A549 (cell line): ENCODE data around the gene LRRC4.

ENCODE experiments used
- BHLHE40 ChIP-seq: IDR thresholded peaks from 2 replicates; pipeline ENCODE4 v1.6.1; 2012; ENCODE audit warnings: low read depth, low read length, inconsistent platforms
- CEBPB ChIP-seq, 2 experiments: fragments of >200 bp in 1 of 2; sonication (Bioruptor Twin) in 1 of 2; formaldehyde crosslinking in 1 of 2; IDR thresholded peaks; 2 replicates each; pipeline ENCODE4 v1.6.1; 2012 to 2016
- CHD2 ChIP-seq: fragments of 150-350 bp; IDR thresholded peaks from 2 replicates; pipeline ENCODE4 v1.6.1; 2014; ENCODE audit warnings: low read length; ENCODE audit not compliant: partially characterized antibody
- CTCF ChIP-seq: fragments of >200 bp; sonication (Bioruptor Twin); formaldehyde crosslinking; IDR thresholded peaks from 3 replicates; pipeline ENCODE4 v1.5.1; 2016
- EP300 ChIP-seq, 2 experiments: fragments of >200 bp; sonication (Bioruptor Twin); formaldehyde crosslinking; IDR thresholded peaks; 2 replicates in 1 of 2; 3 replicates in 1 of 2; pipeline ENCODE4 v1.6.1; 2016 to 2017
- ESRRA ChIP-seq: fragments of 150-350 bp; IDR thresholded peaks from 2 replicates; pipeline ENCODE4 v1.6.1; 2014; ENCODE audit warnings: mild to moderate bottlenecking, low read length, borderline replicate concordance
- JUNB ChIP-seq: fragments of >200 bp; sonication (Bioruptor Twin); formaldehyde crosslinking; IDR thresholded peaks from 2 replicates; pipeline ENCODE4 v1.6.1; 2016
- KDM1A ChIP-seq: fragments of 200-600 bp; sonication (generic); IDR thresholded peaks from 2 replicates; pipeline ENCODE4 v1.6.1; 2016; ENCODE audit warnings: low read depth, mild to moderate bottlenecking
- NFE2L2 ChIP-seq: fragments of 150-350 bp; conservative IDR thresholded peaks from 2 replicates; pipeline ENCODE4 v1.6.1; 2014; ENCODE audit warnings: low read length
- RNF2 ChIP-seq: fragments of 200-600 bp; sonication (generic); IDR thresholded peaks from 2 replicates; pipeline ENCODE4 v1.6.1; 2016; ENCODE audit warnings: low read depth, mild to moderate bottlenecking, antibody characterized with exemption, moderate library complexity, borderline replicate concordance

DNA sequence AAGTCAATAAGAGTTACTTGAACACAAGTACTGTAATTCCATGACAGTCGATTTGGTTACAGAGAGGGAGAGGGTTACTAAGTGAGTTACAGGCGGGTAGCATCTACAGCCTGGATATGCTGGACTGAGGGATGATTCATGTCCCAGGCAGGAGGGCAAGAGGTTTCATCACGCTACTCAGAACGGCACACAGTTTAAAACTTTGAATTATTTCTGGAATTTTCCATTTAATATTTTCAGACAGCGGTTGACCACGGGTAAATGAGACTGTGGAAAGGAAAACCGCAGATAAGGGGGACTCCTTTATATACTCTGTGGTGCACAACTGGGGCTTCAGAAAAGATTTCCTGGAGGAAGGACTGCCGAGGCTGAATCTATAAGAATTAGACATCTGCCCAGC is 25.7 kb upstream of the LRRC4 start:
- no peak for TF ChIP-seq JUNB
- TF ChIP-seq CTCF: no peak
- no peak for TF ChIP-seq CEBPB (IDR thresholded peaks at IDR 0.05)
- TF ChIP-seq KDM1A: no peak
- TF ChIP-seq EP300 (IDR thresholded peaks at IDR 0.05): no peak
- no peak for TF ChIP-seq NFE2L2
- TF ChIP-seq ESRRA: no peak
- no peak for TF ChIP-seq RNF2
- TF ChIP-seq CHD2: no peak
- no peak for TF ChIP-seq BHLHE40
